HG03280 (cell line): ENCODE measurements around the gene EPB41L2.
A peak's percentile ranks its signal among the peaks of the same experiment; 100 is the strongest.

Experiments
- ATAC-seq: cut with Tn5 transposase; IDR thresholded peaks from one replicate; pipeline ENCODE4 v1.9.1; 2021; ENCODE audit warnings: mild to moderate bottlenecking, moderate library complexity; ENCODE audit not compliant: unreplicated experiment

Gene EPB41L2

DNA sequence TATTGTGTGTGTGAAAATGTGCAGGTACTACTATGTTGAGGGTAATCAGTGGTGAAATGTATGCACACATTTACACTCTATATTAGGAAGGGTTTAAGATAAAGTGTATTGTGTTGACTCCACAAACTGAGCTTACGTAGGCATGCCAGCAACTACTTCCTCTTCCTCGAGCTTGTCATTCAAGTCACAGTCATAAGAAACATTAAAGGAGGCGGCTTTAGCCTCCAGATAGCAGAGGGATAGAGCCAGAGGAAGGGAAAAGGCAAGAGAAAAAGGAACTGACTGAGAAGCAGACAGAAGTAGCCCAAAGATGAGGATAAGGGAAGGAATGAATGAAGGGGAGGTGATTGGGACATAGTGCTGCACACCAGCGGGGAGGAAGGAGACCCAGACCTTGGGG, 180.7 kb downstream of the EPB41L2 start:
- ATAC-seq: no peak

DNA sequence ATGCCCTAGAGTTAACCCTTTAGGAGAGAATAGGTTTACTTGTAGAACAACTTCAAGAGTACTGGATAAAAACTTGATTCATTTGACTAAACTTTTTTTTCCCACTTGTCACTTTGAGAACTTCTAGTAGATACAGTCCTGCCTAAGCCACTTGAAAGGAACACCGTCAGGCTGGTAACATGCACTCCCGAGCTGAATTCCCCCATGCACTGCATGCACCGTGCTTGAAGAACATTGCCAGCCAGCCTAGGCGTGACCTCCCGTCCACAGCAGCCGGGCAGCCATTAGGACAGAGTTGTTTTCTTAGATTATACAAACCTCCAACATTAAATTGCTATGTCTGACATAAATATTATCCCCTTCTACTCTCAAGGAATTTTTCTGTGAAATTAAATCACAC, 183.2 kb downstream of the EPB41L2 start:
- no peak for ATAC-seq

DNA sequence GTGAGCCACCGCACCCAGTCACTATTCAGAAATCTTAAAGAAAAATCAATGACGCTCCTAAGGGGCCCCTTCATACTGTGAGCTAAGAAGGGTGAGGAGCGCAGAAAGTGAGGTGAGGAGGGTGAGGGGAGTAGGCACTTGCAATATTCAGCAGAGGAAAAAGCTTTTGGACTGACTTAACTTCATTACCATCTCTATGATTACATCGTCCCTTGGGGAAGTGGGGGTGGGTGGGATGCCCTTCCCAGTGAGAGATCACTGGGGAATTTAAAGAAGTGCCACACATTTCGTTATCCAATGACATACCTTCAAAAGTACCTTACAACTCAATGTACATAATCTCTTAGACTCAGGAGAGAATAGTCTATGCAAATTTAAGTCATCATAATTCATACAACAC, 189.3 kb downstream of the EPB41L2 start:
- ATAC-seq: no peak

- peak; percentile 67 for ATAC-seq
Measured at GRCh38 chr6:130872250-130873095, 190.6 kb downstream of the EPB41L2 start.

GRCh38 chr6:130870179-130870880, 192.7 kb downstream of the EPB41L2 start:
- no peak for ATAC-seq

GRCh38 chr6:130869681-130870080, 193.4 kb downstream of the EPB41L2 start:
- no peak for ATAC-seq

DNA sequence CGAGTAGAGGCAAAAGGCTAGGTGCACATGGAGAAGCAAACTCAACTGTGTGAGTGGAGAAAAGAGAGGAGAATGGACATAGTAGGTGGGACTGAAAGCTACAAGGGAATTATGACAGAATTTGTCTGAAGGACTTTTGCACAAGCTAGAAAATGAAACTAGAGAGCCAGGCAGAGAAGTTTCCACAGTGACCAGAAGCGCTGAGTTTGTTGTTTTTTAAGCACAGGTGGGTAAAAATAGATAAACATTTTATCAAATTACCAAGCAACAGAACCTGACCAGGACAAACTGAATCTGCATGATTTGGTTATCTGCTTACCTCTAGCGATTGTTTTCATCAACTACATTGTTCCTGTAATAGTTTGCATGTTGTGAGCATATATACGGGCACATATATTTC, 197.3 kb downstream of the EPB41L2 start:
- ATAC-seq: no peak

- no peak for ATAC-seq
Measured at GRCh38 chr6:130864344-130864743, 198.7 kb downstream of the EPB41L2 start.

GRCh38 chr6:130863415-130864230, 199.4 kb downstream of the EPB41L2 start:
- ATAC-seq: no peak

DNA sequence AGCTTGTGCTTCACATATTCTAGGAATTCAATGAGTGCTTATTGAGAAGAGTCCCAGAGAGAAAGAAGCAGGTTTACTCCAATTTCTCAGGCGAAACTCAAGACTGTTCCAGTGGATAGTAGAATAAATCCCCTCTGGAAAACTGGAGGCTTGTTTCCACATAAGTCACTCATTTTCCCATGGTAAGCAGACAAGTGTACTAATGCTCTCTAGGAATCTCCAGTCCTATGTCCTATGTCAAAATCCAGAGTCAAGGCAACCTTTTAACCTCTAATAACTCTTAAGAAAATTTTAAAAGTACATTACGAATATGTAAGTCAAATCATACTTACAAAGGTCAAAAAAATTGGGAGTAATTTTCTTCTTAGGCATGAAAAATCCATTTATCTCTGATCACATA, 200.7 kb downstream of the EPB41L2 start:
- no peak for ATAC-seq

- peak; percentile 69 for ATAC-seq
Measured at GRCh38 chr6:130859161-130859867, 203.7 kb downstream of the EPB41L2 start.

- ATAC-seq: no peak
Measured at GRCh38 chr6:130858498-130859160, 204.4 kb downstream of the EPB41L2 start.

- ATAC-seq: no peak
Measured at GRCh38 chr6:130858054-130858453, 205.0 kb downstream of the EPB41L2 start.

DNA sequence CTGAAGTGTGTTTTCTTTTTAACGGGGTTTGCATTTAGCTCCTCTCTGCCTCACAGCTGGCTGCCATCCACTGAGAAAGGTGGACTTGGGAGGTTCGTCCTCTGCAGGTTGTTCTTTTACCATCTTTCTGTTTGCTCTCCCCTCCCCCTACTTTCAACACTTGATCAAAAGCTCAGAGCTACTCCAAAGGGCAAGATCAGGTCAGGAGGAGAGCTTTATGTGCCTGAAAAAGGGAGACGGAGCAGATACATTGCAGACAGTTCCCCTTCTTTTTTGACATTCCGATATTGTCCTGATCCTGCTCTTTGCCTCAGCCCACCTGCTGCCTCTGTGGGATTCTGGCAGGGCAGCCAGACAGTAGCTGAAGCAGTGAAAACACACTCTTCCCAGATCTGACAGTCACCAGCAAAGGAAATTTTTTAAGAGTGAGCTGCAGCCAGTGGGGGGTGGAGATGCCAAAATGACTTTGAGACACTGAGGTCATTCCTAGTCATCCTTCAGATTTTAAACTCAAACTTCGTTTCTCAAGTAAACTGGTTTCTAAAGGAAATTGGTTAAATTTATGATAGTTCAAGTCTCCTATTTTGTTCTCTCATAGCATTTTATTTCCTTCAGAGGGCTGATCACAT, 209.4 kb downstream of the EPB41L2 start:
- no peak for ATAC-seq

DNA sequence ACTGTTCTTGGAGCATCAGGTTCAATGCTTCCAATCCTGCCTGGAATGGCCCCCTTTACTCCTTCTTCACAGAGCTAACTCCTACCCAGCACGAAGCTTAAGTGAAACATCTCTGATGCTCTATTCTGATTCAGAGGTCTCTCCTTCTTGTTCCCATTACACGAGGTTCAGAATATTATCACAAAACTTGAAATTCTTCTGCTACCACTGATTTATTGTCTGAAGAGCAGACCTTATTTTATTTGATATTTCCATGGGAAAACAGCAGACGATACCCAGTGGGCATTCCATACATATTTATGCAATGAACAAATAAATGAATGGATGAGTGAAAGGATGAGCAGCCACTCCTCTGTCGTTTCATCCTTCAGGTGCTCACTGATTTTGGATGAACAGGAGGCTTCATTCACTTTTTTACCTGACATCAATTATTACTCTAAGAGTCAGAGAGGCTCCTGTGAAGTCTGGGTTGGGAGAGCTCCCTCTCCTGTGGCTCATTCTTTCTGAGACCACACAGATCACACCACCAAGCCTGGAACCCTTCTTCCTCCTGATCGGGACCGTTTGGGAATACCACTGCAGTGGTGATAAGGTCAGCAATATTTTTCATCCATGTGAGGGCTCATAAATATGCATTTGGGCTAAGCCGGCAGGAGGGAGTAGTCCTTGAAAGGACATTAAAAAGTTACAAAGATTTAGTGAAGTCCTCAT, 210.0 kb downstream of the EPB41L2 start:
- ATAC-seq: no peak

DNA sequence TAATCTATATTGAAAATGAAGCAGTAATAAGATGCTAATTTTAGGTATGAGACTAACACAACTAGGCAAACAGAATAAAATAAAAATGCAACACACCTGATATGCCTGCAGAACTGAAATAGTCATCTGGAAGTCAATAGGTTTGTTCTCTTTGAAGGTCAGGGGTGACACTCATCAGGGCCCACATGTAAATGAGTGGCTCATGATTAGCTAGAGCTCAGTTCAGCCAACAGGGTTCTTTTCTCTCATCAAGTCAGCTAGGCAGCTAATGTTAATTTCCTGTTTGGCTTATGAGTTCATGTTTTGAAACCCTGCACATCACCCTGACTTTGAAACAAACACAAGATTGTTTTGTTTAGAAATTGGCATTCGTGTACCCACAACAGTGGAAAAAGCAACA, 212.0 kb downstream of the EPB41L2 start:
- ATAC-seq: no peak

DNA sequence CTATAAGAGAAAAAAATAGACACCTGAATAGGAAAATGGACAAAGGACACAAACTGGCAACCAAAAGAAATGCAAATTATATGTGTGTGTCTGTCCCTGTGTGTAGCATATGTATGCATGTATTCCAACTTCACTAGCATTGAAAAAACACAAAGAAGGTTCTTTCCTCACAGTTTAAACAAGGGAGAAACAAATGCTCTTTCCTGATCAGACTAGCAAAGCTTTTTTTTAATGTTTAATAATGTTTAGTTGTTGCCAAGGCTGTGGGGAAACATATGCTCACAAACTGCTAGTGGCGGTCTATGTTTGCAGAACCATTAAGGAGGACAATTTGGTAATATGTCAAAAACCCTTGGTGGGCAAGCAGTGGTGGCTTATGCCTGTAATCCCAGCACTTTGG, 213.5 kb downstream of the EPB41L2 start:
- no peak for ATAC-seq

- peak; percentile 75 for ATAC-seq
Measured at GRCh38 chr6:130848945-130849344, 214.1 kb downstream of the EPB41L2 start.
